Activated T-cell treated with anti-CD3 and anti-CD28 coated beads, Interleukin-2, amount 50 U/mL, for 24 hours (primary cell): ENCODE measurements around the gene SLFN12L.
"Not testable (repeated sequence)": the region's sequence is repeated elsewhere in the genome, so short reads cannot be mapped to it uniquely, and the experiment has no call there.

Experiments
- DNase-seq: peaks from one replicate; pipeline ENCODE4 v3.0.0-alpha.2; 2020
- H3K27ac Mint-ChIP-seq: 2 replicates; pipeline ENCODE4 v1.8.0; 2020; ENCODE audit warnings: mild to moderate bottlenecking, mixed read lengths
- H3K27me3 Mint-ChIP-seq: 2 replicates; pipeline ENCODE4 v1.8.0; 2020; ENCODE audit warnings: mixed read lengths
- H3K36me3 Mint-ChIP-seq: 2 replicates; pipeline ENCODE4 v1.8.0; 2020; ENCODE audit warnings: low read depth, mixed read lengths
- H3K4me1 Mint-ChIP-seq: 2 replicates; pipeline ENCODE4 v1.8.0; 2020; ENCODE audit warnings: low read depth, mixed read lengths
- H3K4me3 Mint-ChIP-seq: 2 replicates; pipeline ENCODE4 v1.8.0; 2020; ENCODE audit warnings: mild to moderate bottlenecking, moderate library complexity, mixed read lengths
- H3K9me3 Mint-ChIP-seq: 2 replicates; pipeline ENCODE4 v1.8.0; 2020; ENCODE audit warnings: mixed read lengths

Gene SLFN12L

GRCh38 chr17:35496451-35497290 is 40.8 kb downstream of the SLFN12L start:
- H3K4me3 Mint-ChIP-seq: peak overlapping the region; percentile 25
- H3K36me3 Mint-ChIP-seq: peaks cover 49% of the 10 kb centered on the region
- no peak overlapping the region for H3K27ac Mint-ChIP-seq
- H3K9me3 Mint-ChIP-seq: no peaks in the 10 kb centered on the region
- no peaks in the 10 kb centered on the region for H3K27me3 Mint-ChIP-seq
- peaks cover 72% of the 10 kb centered on the region for H3K4me1 Mint-ChIP-seq
- DNase-seq: no peak

- peaks cover 60% of the 10 kb centered on the region for H3K36me3 Mint-ChIP-seq
- no peaks in the 10 kb centered on the region for H3K27me3 Mint-ChIP-seq
- no peak overlapping the region for H3K4me3 Mint-ChIP-seq
- H3K9me3 Mint-ChIP-seq: peaks cover 9% of the 10 kb centered on the region
- peak overlapping the region; percentile 34 for H3K27ac Mint-ChIP-seq
- DNase-seq: no peak
- H3K4me1 Mint-ChIP-seq: peaks cover 61% of the 10 kb centered on the region
These were observed 44.4 kb downstream of the SLFN12L start for GRCh38 chr17:35493040-35493439.

- H3K4me3 Mint-ChIP-seq: no peak overlapping the region
These were observed 46.1 kb downstream of the SLFN12L start for GRCh38 chr17:35491417-35491816.

DNA sequence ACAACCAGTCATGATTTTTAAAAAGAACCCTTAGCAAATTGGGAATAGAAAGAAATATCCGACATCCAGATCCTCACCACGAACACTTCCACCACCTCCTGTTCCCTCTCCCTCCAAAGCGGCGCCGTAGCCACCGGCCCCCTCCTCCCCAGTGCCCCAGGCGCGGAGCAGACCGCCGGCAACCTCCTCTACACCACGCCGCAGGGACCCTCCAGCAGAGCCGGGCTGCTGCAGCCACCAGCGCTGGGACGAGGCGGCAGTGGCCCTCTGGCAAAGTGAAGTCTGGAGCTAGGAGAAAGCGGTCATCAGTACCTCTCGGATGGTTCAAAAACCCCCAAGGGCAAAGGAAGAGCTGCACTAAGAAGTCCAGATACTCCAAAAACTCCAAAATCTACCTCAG is 47.5 kb downstream of the SLFN12L start:
- Mint-ChIP-seq H3K4me3 (no peak overlapping the region), H3K9me3 (peaks cover 12% of the 10 kb centered on the region), H3K4me1 (peaks cover 70% of the 10 kb centered on the region), H3K36me3 (peaks cover 74% of the 10 kb centered on the region), H3K27me3 (no peaks in the 10 kb centered on the region), H3K27ac (no peak overlapping the region)
- DNase-seq: no peak

More at GRCh38 chr17:35491417-35491816, 46.1 kb downstream of the SLFN12L start:
- no peak for DNase-seq
- H3K36me3 Mint-ChIP-seq: peaks cover 60% of the 10 kb centered on the region
- no peak overlapping the region for H3K27ac Mint-ChIP-seq
- peaks cover 66% of the 10 kb centered on the region for H3K4me1 Mint-ChIP-seq
- H3K27me3 Mint-ChIP-seq: no peaks in the 10 kb centered on the region
- peaks cover 9% of the 10 kb centered on the region for H3K9me3 Mint-ChIP-seq

DNA sequence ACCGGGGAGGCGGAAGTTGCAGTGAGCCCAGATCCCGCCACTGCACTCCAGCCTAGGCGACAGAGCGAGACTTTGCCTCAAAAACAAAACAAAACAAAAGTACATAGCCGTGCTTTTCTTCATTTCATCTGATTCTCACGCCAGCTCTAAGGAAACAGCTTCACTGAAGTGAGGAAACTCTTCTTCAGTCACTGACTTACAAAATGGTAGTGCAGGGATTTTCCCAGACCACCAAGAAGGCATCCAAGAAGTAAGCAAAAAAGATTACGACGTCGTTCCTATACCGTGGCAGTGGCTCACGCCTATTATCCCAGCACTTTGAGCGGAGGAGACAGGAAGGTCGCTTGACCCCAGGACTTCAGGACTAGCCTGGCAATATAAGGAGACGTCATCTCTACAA is 48.5 kb downstream of the SLFN12L start:
- Mint-ChIP-seq H3K36me3 (peaks cover 83% of the 10 kb centered on the region), H3K4me3 (no peak overlapping the region), H3K4me1 (peaks cover 69% of the 10 kb centered on the region), H3K9me3 (peaks cover 14% of the 10 kb centered on the region), H3K27ac (no peak overlapping the region), H3K27me3 (no peaks in the 10 kb centered on the region)
- DNase-seq: no peak

DNA sequence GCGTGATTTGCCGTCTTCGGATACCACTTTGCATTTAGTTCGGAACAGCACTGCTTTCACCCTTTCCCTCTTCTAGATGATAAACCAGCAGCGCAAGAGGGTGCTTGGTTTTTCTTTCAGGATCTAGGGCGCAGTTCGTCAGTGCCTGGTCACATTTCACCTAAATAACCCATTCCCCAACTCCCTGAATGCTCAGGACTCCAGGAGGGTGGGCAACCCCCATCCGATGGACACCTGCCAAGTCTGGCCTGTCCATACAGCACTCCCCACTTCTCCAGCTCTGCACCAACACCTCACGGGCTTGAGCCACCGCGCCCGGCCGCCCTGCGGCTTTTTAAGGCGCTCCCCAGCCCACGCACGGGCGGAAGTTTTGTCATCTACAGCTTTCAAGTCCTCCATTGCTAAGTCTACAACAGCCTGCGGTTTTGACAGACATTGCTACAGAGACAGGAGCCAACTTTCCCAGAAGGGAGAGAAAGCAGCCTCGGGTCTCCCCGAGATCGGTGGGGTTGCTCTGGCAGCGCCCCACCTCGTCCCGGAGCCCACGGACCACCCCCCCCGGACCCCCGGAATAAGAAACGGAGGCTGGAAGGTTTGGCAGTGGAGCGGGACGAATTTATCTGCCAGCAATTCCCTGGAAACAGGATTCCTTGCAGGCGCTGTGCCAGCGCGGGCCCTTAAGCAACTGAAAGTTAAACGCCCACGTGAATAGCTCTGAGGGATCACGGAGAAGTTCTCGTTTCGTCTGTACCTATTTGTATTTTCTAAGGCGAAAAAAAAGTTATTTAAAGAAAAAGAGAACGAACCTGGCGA is 50.4 kb downstream of the SLFN12L start:
- Mint-ChIP-seq H3K36me3 (peaks cover 86% of the 10 kb centered on the region), H3K27me3 (no peaks in the 10 kb centered on the region), H3K9me3 (peaks cover 21% of the 10 kb centered on the region), H3K4me1 (peaks cover 52% of the 10 kb centered on the region), H3K27ac (peak overlapping the region; percentile 97), H3K4me3 (peak overlapping the region; percentile 83)
- peak; percentile 89 for DNase-seq

GRCh38 chr17:35479271-35479670 is 58.2 kb downstream of the SLFN12L start:
- Mint-ChIP-seq H3K27ac (no peak overlapping the region), H3K36me3 (peaks cover 93% of the 10 kb centered on the region), H3K4me1 (peaks cover 32% of the 10 kb centered on the region), H3K9me3 (peaks cover 33% of the 10 kb centered on the region), H3K4me3 (no peak overlapping the region), H3K27me3 (no peaks in the 10 kb centered on the region)
- no peak for DNase-seq

DNA sequence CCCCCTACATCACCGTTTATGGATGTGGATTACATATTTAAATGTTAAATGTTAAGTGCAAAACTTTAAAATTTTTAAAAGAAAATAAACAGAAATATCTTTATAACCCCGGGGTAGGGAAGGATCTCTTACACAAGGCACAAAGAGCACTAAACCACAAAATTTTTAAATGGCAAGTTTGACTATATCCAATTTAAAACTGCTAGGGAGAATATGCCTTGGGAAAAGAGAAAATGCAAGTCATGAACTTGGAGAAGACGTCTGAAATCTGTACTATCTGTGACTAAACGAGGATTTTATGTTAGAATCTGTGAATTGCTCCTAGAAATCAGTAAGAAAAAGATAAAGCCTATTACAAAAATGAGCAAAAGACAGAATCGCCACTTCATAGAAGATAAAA is 60.2 kb downstream of the SLFN12L start:
- Mint-ChIP-seq H3K9me3 (peaks cover 33% of the 10 kb centered on the region), H3K4me1 (peaks cover 29% of the 10 kb centered on the region), H3K36me3 (peaks cover 93% of the 10 kb centered on the region), H3K27ac (no peak overlapping the region), H3K27me3 (no peaks in the 10 kb centered on the region), H3K4me3 (no peak overlapping the region)
- DNase-seq: no peak

DNA sequence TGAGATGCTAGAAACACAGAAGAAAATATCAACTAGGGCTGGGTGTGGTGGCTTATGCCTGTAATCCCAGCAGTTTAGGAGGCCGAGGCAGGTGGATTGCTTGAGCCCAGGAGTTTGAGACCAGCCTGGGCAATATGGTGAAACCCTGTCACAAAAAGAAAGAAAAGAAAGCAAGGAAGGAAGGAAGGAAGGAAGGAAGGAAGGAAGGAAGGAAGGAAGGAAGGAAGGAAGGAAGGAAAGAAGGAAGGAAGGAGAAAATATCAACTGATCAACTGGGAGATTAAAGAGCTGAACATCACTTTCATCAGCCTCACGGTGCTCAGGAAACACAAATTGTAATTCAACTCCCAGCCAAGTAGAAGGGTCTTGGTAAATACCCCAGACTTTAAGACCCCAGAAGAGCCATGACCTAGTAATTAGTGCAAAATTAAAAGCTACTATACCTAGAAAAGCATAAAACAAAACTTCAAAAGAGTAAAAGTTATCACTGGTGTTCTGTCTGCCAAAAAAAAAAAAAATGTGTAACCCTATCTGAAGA is 61.1 kb downstream of the SLFN12L start:
- Mint-ChIP-seq H3K9me3 (peaks cover 33% of the 10 kb centered on the region), H3K4me1 (peaks cover 32% of the 10 kb centered on the region), H3K36me3 (peaks cover 90% of the 10 kb centered on the region), H3K27ac (no peak overlapping the region), H3K27me3 (no peaks in the 10 kb centered on the region), H3K4me3 (no peak overlapping the region)
- no peak for DNase-seq

- H3K27me3 Mint-ChIP-seq: no peaks in the 10 kb centered on the region
- no peak overlapping the region for H3K4me3 Mint-ChIP-seq
- H3K27ac Mint-ChIP-seq: peak overlapping the region; percentile 39
- peaks cover 33% of the 10 kb centered on the region for H3K4me1 Mint-ChIP-seq
- peaks cover 28% of the 10 kb centered on the region for H3K36me3 Mint-ChIP-seq
- DNase-seq: no peak
- peaks cover 15% of the 10 kb centered on the region for H3K9me3 Mint-ChIP-seq
These were observed 69.0 kb downstream of the SLFN12L start for GRCh38 chr17:35468475-35468874.

DNA sequence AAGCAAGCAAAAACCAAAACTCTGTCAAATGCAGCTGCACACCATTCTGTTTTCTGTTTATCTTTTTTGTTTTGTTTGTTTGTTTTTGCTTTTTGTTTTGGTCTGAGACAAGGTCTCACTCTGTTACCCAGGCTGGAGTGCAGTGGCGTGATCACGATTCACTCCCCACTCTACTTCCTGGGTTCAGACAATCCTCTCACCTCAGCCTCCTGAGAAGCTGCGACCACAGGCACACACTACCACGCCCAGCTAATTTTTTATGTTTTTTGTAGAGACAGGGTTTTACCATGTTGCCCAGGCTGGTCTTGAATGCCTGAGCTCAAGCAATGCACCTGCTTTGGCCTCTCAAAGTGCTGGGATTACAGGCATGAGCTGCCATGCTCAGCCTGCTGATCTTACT is 69.7 kb downstream of the SLFN12L start:
- H3K9me3 Mint-ChIP-seq: peaks cover 10% of the 10 kb centered on the region
- peaks cover 33% of the 10 kb centered on the region for H3K4me1 Mint-ChIP-seq
- no peaks in the 10 kb centered on the region for H3K27me3 Mint-ChIP-seq
- H3K27ac Mint-ChIP-seq: peak overlapping the region; percentile 36
- H3K4me3 Mint-ChIP-seq: no peak overlapping the region
- peaks cover 22% of the 10 kb centered on the region for H3K36me3 Mint-ChIP-seq
- no peak for DNase-seq

DNA sequence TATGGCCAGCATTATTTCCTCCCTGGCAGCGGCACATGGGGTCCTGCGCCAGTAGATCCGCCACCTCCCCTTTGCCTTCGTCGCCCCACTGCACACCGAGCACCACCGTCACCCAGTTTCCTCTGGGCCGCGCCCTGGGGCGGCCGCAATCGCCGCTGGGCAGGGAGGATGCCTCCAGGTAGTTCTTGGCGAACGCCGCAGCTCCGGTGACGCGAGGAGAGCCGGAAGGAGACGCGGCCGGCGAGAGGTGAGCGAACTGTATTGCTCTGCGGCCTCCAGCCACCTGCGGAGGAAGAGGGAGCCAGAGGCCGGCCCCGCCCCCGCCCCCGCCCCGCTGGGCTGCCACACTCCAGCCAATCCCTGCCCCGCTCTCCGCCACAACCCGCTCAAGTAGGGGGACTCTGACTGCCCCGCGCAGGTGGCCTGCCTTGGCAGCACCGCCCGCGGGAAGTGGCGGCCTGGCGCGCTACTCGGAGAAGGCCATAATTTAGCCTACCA is 77.1 kb downstream of the SLFN12L start:
- H3K36me3 Mint-ChIP-seq: peaks cover 18% of the 10 kb centered on the region
- no peaks in the 10 kb centered on the region for H3K27me3 Mint-ChIP-seq
- H3K4me1 Mint-ChIP-seq: peaks cover 18% of the 10 kb centered on the region

DNA sequence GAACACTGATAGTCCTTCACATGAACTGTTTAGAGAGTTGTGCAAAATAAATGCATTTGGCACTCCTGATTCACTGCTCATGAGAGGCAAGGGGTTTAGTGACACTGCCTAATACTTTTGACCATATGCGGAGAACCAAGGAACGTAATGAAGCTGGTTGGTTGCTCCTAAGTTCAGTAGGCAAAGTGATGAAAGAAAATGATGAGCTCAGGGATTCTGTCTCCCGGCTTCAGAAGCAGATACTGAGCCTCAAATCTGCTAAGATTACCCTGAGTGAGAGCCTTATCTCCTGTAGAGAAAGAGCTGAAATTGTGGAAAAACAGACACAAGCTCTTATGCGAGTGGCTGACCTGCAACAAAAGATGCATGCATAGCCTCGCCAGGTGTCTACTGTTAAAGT is 83.4 kb downstream of the SLFN12L start:
- DNase-seq, H3K36me3 Mint-ChIP-seq, H3K4me1 Mint-ChIP-seq, H3K4me3 Mint-ChIP-seq, H3K27ac Mint-ChIP-seq, H3K9me3 Mint-ChIP-seq, H3K27me3 Mint-ChIP-seq: not testable (repeated sequence)

More for the DNA sequence above, 77.1 kb downstream of the SLFN12L start:
- Mint-ChIP-seq H3K4me3 (peak overlapping the region; percentile 67), H3K27ac (peak overlapping the region; percentile 73), H3K9me3 (peaks cover 7% of the 10 kb centered on the region)
- DNase-seq: peak; percentile 66

DNA sequence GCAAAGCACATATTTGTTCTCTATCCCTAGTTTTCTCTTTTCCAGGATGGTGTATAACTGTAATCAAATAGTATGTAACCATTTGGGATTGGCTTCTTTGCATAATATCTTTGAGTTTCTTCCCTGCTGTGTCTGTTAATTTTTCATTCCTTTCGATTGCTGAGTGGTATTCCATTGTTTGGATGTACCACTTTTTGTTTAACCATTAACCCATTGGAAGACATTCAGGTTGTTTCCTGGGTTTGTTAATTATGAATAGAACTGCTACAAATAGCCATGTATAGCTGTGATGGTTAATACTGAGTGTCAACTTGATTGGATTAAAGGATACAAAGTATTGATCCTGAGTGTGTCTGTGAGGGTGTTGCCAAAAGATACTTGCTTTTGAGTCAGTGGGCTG is 84.3 kb downstream of the SLFN12L start:
- H3K27me3 Mint-ChIP-seq: no peaks in the 10 kb centered on the region
- no peaks in the 10 kb centered on the region for H3K36me3 Mint-ChIP-seq
- H3K4me3 Mint-ChIP-seq: no peak overlapping the region
- DNase-seq: no peak
- H3K4me1 Mint-ChIP-seq: peaks cover 9% of the 10 kb centered on the region
- no peak overlapping the region for H3K27ac Mint-ChIP-seq
- H3K9me3 Mint-ChIP-seq: no peaks in the 10 kb centered on the region
